22Rv1 (cell line): Measurements from ENCODE around the gene ZCWPW1.
"Not testable (repeated sequence)": the region's sequence is repeated elsewhere in the genome, so short reads cannot be mapped to it uniquely, and the experiment has no call there.

Experiments used
- CTCF ChIP-seq: fragments of 450-650 bp; IDR thresholded peaks from 2 replicates; pipeline ENCODE4 v1.5.1; 2017; ENCODE audit warnings: mild to moderate bottlenecking
- ZFX ChIP-seq: fragments of 450-650 bp; IDR thresholded peaks from 2 replicates; pipeline ENCODE4 v1.6.1; 2017; ENCODE audit warnings: antibody characterized with exemption, borderline replicate concordance

- TF ChIP-seq CTCF, ZFX: not testable (repeated sequence)
Measured at GRCh38 chr7:100439244-100439643, 10.7 kb upstream of the ZCWPW1 start.
